Measurements from ENCODE around the gene ATXN7L3. TPM values are rescaled to one million over a fixed set of nuclear protein-coding genes. Genes with fewer than 3 reads are reported as not detected.

The ATXN7L3 gene
- total and polyA plus RNA-seq, 10 of the 15 experiments (the other 5 are each of a cell fraction or from before 2014, with no cell fraction given) = 0.71 to 78.7 (median 32.7) TPM

GRCh38 chr17:44197980-44198720 lies 1.5 kb downstream of the ATXN7L3 start (continued):
- TF ChIP-seq CTCF (IDR thresholded peaks at IDR 0.05 in 2 of 3, conservative IDR thresholded peaks at IDR 0.05 in 1 of 3; ENCODE audit: control insufficient read depth in 2 of 3, extremely low read depth in 1 of 3, insufficient read depth in 1 of 3, low read depth in 3 of 3, low read length in 3 of 3) (peak in 1 of 3 experiments; percentile 28; a peak in 2 of 6 replicates), PKNOX1 (IDR thresholded peaks at IDR 0.05) (peak; percentile 63; the same call in 1 of the 2 replicates), PML (IDR thresholded peaks at IDR 0.05; ENCODE audit: low read length) (0 out of 2 replicates have a peak, but pooled peaks have one; percentile 43)

- ChIA-PET SMC1A (ENCODE audit: uncharacterized antibody, unreplicated experiment) (interaction anchor here (1.4 to 3.3 kb wide), 2 partner anchors 12 to 13 kb away, joined by 3 to 12 read pairs; no protein-coding TSS in a partner anchor), POLR2A (interaction anchor here (1.0 to 1.6 kb wide), 3 partner anchors 9 to 20 kb away, joined by 3 to 9 read pairs (median 3); no protein-coding TSS in a partner anchor)
- no peak for TF ChIP-seq CTCF (IDR thresholded peaks at IDR 0.05 in 2 of 3, conservative IDR thresholded peaks at IDR 0.05 in 1 of 3; ENCODE audit: control insufficient read depth in 2 of 3, extremely low read depth in 1 of 3, insufficient read depth in 1 of 3, low read depth in 3 of 3, low read length in 3 of 3)
- TF ChIP-seq EP300 (IDR thresholded peaks at IDR 0.05; ENCODE audit: borderline replicate concordance in 1 of 2, control insufficient read depth in 1 of 2, low read depth in 2 of 2, low read length in 2 of 2) = no peak
- no peak for TF ChIP-seq TCF3 (IDR thresholded peaks at IDR 0.05; ENCODE audit: borderline replicate concordance, insufficient read depth, low read depth, low read length)
- TF ChIP-seq RAD51 (IDR thresholded peaks at IDR 0.05) = no peak
- TF ChIP-seq CUX1 (IDR thresholded peaks at IDR 0.05; ENCODE audit: insufficient replicate concordance, low read depth, low read length) = no peak
- TF ChIP-seq NR2C1 (IDR thresholded peaks at IDR 0.05) = no peak
Observed at GRCh38 chr17:44197107-44197506, 2.6 kb downstream of the ATXN7L3 start.

More at GRCh38 chr17:44197107-44197506, 2.6 kb downstream of the ATXN7L3 start:
- no TSS peak for BruUV-seq (replicated peaks)
- CTCF ChIA-PET = interaction anchor here (1.2 to 1.7 kb wide), 3 partner anchors 9 to 134 kb away, joined by 3 to 7 read pairs (median 6); no protein-coding TSS in a partner anchor
- H3K4me2 ChIP-seq (ENCODE audit: control insufficient read depth, insufficient read depth) = no peak overlapping the region; the same call in 1 of the 2 replicates
- no peaks in the 10 kb centered on the region for H3K27me3 ChIP-seq (replicated peaks in 1 of 2; ENCODE audit: control insufficient read depth in 2 of 2, insufficient read depth in 2 of 2, low read length in 1 of 2)
- WGBS (ENCODE audit: insufficient coverage, insufficient replicate concordance, low lambda C conversion rate, missing lambda C conversion rate) = 94% methylated on average over 15 of the region's 15 CpGs
- H3K4me1 ChIP-seq (ENCODE audit: control insufficient read depth, insufficient read depth, low read length) = peaks cover 12% of the 10 kb centered on the region
- no peak overlapping the region for H3K4me3 ChIP-seq
- no peak overlapping the region for H2AFZ ChIP-seq (ENCODE audit: control insufficient read depth, low read depth, low read length)
- no peaks in the 10 kb centered on the region for H4K20me1 ChIP-seq (ENCODE audit: control insufficient read depth, insufficient read depth)
- no peak for ATAC-seq
- peaks cover 33% of the 10 kb centered on the region for H3K79me2 ChIP-seq (ENCODE audit: control insufficient read depth, insufficient read depth, low read length)
- intact Hi-C loops (cut with micrococcal nuclease; ENCODE audit: unreplicated experiment) = no loop called here
- H3K9ac ChIP-seq (ENCODE audit: control insufficient read depth, insufficient read depth, low read length) = peak overlapping the region; percentile 89; the same call in 1 of the 2 replicates
- DNase-seq (ENCODE audit: low read depth, low spot score) = no peak
- H3K36me3 ChIP-seq (ENCODE audit: control insufficient read depth in 2 of 2, insufficient read depth in 2 of 2, low read length in 1 of 2) = peaks cover 10 to 22% of the 10 kb centered on the region in 2 experiments
- RAD21 ChIA-PET (ENCODE audit: unreplicated experiment) = no interaction called here
- in situ Hi-C loops (cut with MboI) = no loop called here
- no peaks in the 10 kb centered on the region for H3K9me3 ChIP-seq (replicated peaks; ENCODE audit: control insufficient read depth, insufficient read depth, low read length)
- no peak for FAIRE-seq
- H3K27ac ChIP-seq (ENCODE audit: control insufficient read depth, insufficient read depth) = no peak overlapping the region
